HepG2 (cell line): ENCODE data around the gene CMA1. TPM values are rescaled to one million over a fixed set of nuclear protein-coding genes. Genes with fewer than 3 reads are reported as not detected.
"Not testable (repeated sequence)": the region's sequence is repeated elsewhere in the genome, so short reads cannot be mapped to it uniquely, and the experiment has no call there.

Source experiments
- CBX2 ChIP-seq, 2 experiments: fragments of 200-600 bp in 1 of 2; sonication (generic); formaldehyde crosslinking in 1 of 2; IDR thresholded peaks; 2 replicates each; pipeline versions ENCODE4 v1.7.0 to v1.8.1; 2018 to 2022; ENCODE audit warnings: low read depth in 2 of 2, low read length in 1 of 2, mild to moderate bottlenecking in 1 of 2, missing genetic modification reagents in 1 of 2
- DRAP1 ChIP-seq: IDR thresholded peaks from 2 replicates; pipeline ENCODE4 v1.6.1; 2016; ENCODE audit warnings: missing genetic modification reagents, missing compliant biosample characterization
- EEA1 ChIP-seq: sonication (generic); formaldehyde crosslinking; IDR thresholded peaks from 2 replicates; pipeline ENCODE4 v1.5.1; 2020; ENCODE audit warnings: mild to moderate bottlenecking, missing genetic modification reagents, borderline replicate concordance
- IRX3 ChIP-seq: sonication (generic); formaldehyde crosslinking; IDR thresholded peaks from 2 replicates; pipeline ENCODE4 v1.8.1; 2023; ENCODE audit warnings: mild to moderate bottlenecking, low read depth, missing genetic modification reagents, borderline replicate concordance
- KLF6 ChIP-seq: IDR thresholded peaks from 2 replicates; pipeline ENCODE4 v1.8.0; 2016; ENCODE audit warnings: missing biosample characterization, missing genetic modification reagents
- MAZ ChIP-seq, 2 experiments: sonication (generic) in 1 of 2; formaldehyde crosslinking in 1 of 2; IDR thresholded peaks; 2 replicates each; pipeline versions ENCODE4 v1.5.0 to v1.6.1; 2012 to 2020; ENCODE audit warnings: low read depth in 2 of 2, mild to moderate bottlenecking in 2 of 2, borderline replicate concordance in 1 of 2, improper control_type of control experiment in 1 of 2, low read length in 1 of 2, missing genetic modification reagents in 1 of 2, moderate library complexity in 1 of 2
- NFKB2 ChIP-seq: sonication (generic); formaldehyde crosslinking; IDR thresholded peaks from 2 replicates; pipeline ENCODE4 v1.4.0; 2020; ENCODE audit warnings: missing genetic modification reagents, borderline replicate concordance
- RARA ChIP-seq: IDR thresholded peaks from 2 replicates; pipeline ENCODE4 v1.6.1; 2016; ENCODE audit warnings: missing genetic modification reagents, missing compliant biosample characterization
- SP5 ChIP-seq: IDR thresholded peaks from 2 replicates; pipeline ENCODE4 v1.6.1; 2016; ENCODE audit warnings: low read depth, borderline replicate concordance
- TBX2 ChIP-seq: sonication (generic); formaldehyde crosslinking; IDR thresholded peaks from 2 replicates; pipeline ENCODE4 v1.5.0; 2020; ENCODE audit warnings: missing genetic modification reagents, mild to moderate bottlenecking, borderline replicate concordance
- UBTF ChIP-seq: sonication (generic); formaldehyde crosslinking; IDR thresholded peaks from 2 replicates; pipeline ENCODE4 v1.4.0; 2020; ENCODE audit warnings: mild to moderate bottlenecking, missing genetic modification reagents
- ZMYM3 ChIP-seq: sonication (generic); formaldehyde crosslinking; IDR thresholded peaks from 2 replicates; pipeline ENCODE4 v1.5.1; 2020; ENCODE audit warnings: mild to moderate bottlenecking, missing genetic modification reagents
- ZNF138 ChIP-seq: sonication (generic); formaldehyde crosslinking; IDR thresholded peaks from 2 replicates; pipeline ENCODE4 v1.5.0; 2020; ENCODE audit warnings: mild to moderate bottlenecking, low read depth, missing genetic modification reagents
- ZNF281 ChIP-seq: sonication (generic); formaldehyde crosslinking; IDR thresholded peaks from 2 replicates; pipeline ENCODE4 v1.4.0; 2020; ENCODE audit warnings: missing genetic modification reagents, borderline replicate concordance
- ZNF747 ChIP-seq: sonication (generic); formaldehyde crosslinking; IDR thresholded peaks from 2 replicates; pipeline ENCODE4 v1.8.1; 2023; ENCODE audit warnings: missing genetic modification reagents, mild to moderate bottlenecking, borderline replicate concordance
- ZNF777 ChIP-seq: sonication (generic); formaldehyde crosslinking; IDR thresholded peaks from 2 replicates; pipeline ENCODE4 v1.4.0; 2020; ENCODE audit warnings: missing genetic modification reagents
- polyA plus RNA-seq, 8 experiments: library from polyadenylated mRNA; depleted of rRNA in 3 of 8; stranded (reverse) in 7 of 8; unstranded in 1 of 8; fragments of >200 nt; fragmentation: Illumina TruSeq in 4 of 8; extraction: Trizol in 4 of 8; gene quantifications; 2 replicates each; pipeline versions ENCODE4 v1.2.1 to v1.2.3, GENCODE V29; 2011 to 2016; ENCODE audit warnings: low read depth in 4 of 8, missing spikeins in 1 of 8, mixed read lengths in 1 of 8; ENCODE audit not compliant: insufficient read depth in 1 of 8
- total RNA-seq, 5 experiments: library from RNA; depleted of rRNA; stranded (reverse); fragments of >200 nt; fragmentation: Illumina TruSeq; extraction: Trizol; gene quantifications; 2 replicates each; pipeline ENCODE4 v1.2.3, GENCODE V29; 2016; ENCODE audit warnings: low read depth in 1 of 5
- TF ChIP-seq, protein P1 (sequence below): IDR thresholded peaks from 2 replicates; pipeline ENCODE4 v1.4.0; 2020; ENCODE audit warnings: mild to moderate bottlenecking, missing genetic modification reagents

CMA1 gene
- total and polyA plus RNA-seq, 2 of the 13 experiments (the other 11 are each of a cell fraction or from before 2014, with no cell fraction given): not detected

- TF ChIP-seq, protein P1, sequence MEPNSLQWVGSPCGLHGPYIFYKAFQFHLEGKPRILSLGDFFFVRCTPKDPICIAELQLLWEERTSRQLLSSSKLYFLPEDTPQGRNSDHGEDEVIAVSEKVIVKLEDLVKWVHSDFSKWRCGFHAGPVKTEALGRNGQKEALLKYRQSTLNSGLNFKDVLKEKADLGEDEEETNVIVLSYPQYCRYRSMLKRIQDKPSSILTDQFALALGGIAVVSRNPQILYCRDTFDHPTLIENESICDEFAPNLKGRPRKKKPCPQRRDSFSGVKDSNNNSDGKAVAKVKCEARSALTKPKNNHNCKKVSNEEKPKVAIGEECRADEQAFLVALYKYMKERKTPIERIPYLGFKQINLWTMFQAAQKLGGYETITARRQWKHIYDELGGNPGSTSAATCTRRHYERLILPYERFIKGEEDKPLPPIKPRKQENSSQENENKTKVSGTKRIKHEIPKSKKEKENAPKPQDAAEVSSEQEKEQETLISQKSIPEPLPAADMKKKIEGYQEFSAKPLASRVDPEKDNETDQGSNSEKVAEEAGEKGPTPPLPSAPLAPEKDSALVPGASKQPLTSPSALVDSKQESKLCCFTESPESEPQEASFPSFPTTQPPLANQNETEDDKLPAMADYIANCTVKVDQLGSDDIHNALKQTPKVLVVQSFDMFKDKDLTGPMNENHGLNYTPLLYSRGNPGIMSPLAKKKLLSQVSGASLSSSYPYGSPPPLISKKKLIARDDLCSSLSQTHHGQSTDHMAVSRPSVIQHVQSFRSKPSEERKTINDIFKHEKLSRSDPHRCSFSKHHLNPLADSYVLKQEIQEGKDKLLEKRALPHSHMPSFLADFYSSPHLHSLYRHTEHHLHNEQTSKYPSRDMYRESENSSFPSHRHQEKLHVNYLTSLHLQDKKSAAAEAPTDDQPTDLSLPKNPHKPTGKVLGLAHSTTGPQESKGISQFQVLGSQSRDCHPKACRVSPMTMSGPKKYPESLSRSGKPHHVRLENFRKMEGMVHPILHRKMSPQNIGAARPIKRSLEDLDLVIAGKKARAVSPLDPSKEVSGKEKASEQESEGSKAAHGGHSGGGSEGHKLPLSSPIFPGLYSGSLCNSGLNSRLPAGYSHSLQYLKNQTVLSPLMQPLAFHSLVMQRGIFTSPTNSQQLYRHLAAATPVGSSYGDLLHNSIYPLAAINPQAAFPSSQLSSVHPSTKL: peak; percentile 58; the same call in 1 of the 2 replicates
- TF ChIP-seq NFKB2 (peak; percentile 50; the same call in 1 of the 2 replicates), ZMYM3 (0 out of 2 replicates have a peak, but pooled peaks have one; percentile 19), RARA (0 out of 2 replicates have a peak, but pooled peaks have one; percentile 5), SP5 (CRISPR knock-in tag) (0 out of 2 replicates have a peak, but pooled peaks have one; percentile 18), CBX2 (CRISPR knock-in tag; IDR thresholded peaks at IDR 0.05; ENCODE audit: low read depth) (0 out of 2 replicates have a peak, but pooled peaks have one; percentile 39), ZNF747 (CRISPR knock-in tag) (peak; percentile 80), DRAP1 (CRISPR knock-in tag) (peak; percentile 24; the same call in 1 of the 2 replicates), ZNF281 (CRISPR knock-in tag) (peak; percentile 84), TBX2 (CRISPR knock-in tag) (peak; percentile 68), IRX3 (CRISPR knock-in tag) (0 out of 2 replicates have a peak, but pooled peaks have one; percentile 47), UBTF (CRISPR knock-in tag) (0 out of 2 replicates have a peak, but pooled peaks have one; percentile 29), EEA1 (peak; percentile 25; the same call in 1 of the 2 replicates), MAZ (CRISPR knock-in tag; IDR thresholded peaks at IDR 0.05; ENCODE audit: low read depth) (peak; percentile 76), KLF6 (CRISPR knock-in tag) (0 out of 2 replicates have a peak, but pooled peaks have one; percentile 19), ZNF138 (CRISPR knock-in tag) (peak; percentile 81), ZNF777 (CRISPR knock-in tag) (peak; percentile 71; the same call in 1 of the 2 replicates)
- TF ChIP-seq CBX2 (IDR thresholded peaks at IDR 0.05; ENCODE audit: low read depth, low read length); MAZ (IDR thresholded peaks at IDR 0.05; ENCODE audit: borderline replicate concordance, low read depth, low read length): not testable (repeated sequence)
These were observed 16.3 kb downstream of the CMA1 start (continued) for GRCh38 chr14:24491586-24492408.
